GM19467 (cell line): Measurements from ENCODE around the gene RFX3.

Experiments used
- ATAC-seq: cut with Tn5 transposase; IDR thresholded peaks from one replicate; pipeline ENCODE4 v1.9.1; 2021; ENCODE audit warnings: mild to moderate bottlenecking, moderate library complexity; ENCODE audit not compliant: unreplicated experiment

Gene RFX3

DNA sequence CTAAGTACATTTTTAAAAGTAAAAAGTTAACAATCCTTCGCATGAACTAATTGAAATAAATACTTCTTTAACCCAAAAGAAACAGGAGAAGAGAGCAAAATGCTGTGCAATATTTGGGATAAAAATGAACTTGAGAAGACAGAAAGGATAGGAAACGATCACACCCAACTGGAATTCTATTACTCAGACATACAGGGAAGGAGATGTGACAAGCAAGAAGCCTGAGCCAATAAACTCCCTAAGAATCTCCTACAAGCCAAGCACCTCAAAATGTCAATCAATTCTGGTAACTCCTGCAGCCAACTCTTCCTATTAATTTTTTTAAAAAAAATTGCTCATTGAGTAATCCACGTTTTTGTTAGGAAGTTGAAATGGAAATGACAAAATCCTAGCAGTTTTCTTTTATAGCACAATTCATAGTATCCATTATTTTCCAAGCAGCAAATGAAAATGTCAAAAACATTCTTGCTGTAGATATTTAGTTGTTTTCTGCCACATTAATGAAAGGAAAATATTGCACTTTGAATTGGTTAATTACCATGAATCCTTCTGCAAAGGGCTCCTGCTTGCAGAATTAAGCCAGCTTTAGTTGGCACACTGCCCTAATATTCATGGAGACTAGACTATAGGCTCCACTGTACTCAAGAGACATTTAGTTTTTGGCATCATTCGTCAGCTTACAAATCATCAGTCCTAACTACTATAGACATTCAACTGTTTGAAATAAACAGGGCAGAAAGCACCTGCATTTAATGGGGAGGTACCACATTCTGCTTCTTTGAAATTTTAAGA, 89.0 kb downstream of the RFX3 start:
- no peak for ATAC-seq

DNA sequence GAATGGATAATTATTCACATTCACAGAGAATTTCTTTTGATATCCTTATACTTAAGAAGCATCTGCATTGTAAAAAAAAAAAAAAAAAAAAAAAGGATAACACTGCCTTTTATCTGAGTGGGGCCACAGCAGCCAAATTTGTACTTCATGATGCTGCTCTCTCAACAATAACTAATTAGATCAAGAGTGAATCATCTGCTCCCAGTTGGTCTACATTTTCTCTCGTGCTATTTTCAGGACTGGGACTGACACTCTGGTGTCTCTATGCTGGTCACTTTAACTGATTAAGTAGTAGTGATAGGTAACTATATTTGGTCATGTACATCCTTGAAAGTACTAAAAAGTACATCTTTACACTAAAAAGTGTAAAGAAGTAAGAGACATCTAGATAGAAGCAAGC, 90.1 kb downstream of the RFX3 start:
- ATAC-seq, result no peak

GRCh38 chr9:3434594-3434993, 91.2 kb downstream of the RFX3 start:
- ATAC-seq, result no peak

- no peak for ATAC-seq
These were observed 92.0 kb downstream of the RFX3 start for GRCh38 chr9:3433754-3434153.

DNA sequence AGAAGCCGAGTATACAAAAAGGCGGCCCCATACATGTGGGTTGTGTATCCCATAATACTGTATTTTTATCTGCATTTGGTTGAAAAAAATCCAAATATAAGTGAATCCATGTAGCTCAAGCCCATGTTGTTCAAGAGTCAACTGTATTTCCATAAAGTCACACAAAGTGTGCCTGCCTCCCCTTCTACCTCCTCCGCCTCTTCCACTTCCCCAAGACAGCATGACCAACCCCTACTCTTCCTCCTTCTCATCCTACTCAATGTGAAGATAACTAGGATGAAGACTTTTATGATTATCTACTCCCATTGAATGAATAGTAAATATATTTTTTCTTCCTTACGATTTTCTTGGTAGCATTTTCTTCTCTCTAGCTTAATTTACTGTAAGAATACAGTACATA, 92.7 kb downstream of the RFX3 start:
- no peak for ATAC-seq

GRCh38 chr9:3431890-3432289, 93.9 kb downstream of the RFX3 start:
- ATAC-seq, result no peak

DNA sequence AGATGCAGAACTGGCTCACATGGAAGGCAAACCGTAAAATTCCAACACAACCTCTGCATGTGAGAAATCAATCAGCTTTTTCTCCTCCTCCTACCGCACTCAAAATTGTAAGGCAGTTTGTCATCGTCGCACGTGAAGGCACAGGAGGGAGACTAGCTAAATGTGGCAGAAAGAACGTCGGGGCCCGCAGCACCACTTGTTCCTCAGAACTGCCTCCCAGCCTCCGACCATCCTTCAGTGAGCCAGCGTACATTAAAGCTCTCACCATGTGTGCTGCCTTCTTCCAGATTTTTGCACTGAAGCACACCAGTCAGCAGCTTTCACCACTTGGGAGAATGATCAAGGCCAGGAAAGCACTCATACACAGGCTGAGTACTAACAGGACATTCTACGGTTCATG, 105.9 kb downstream of the RFX3 start:
- ATAC-seq, result no peak

GRCh38 chr9:3415906-3416305, 109.9 kb downstream of the RFX3 start:
- no peak for ATAC-seq

- ATAC-seq, result no peak
These were observed 111.8 kb downstream of the RFX3 start for GRCh38 chr9:3413984-3414383.

- ATAC-seq, result no peak
These were observed 115.3 kb downstream of the RFX3 start for GRCh38 chr9:3410461-3410860.

- no peak for ATAC-seq
These were observed 116.3 kb downstream of the RFX3 start for GRCh38 chr9:3409453-3409852.

DNA sequence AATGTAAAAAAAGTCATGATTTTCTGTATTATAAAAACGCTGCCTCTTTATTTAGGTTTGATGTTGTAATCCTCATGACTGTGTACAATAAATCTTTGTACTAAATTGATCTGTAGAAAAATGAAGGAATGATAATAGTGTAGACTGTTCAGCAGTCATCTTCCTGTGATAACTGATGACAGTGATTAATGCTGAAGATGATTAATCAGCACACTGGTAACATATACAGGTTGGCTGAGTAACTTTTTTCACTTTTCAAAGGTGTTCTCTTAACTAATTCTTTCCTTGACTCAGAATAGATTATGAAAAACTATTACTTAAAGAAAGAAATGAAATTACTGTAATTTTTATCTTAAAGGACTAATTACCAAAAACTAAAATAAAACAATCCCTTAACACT, 122.5 kb downstream of the RFX3 start:
- no peak for ATAC-seq

DNA sequence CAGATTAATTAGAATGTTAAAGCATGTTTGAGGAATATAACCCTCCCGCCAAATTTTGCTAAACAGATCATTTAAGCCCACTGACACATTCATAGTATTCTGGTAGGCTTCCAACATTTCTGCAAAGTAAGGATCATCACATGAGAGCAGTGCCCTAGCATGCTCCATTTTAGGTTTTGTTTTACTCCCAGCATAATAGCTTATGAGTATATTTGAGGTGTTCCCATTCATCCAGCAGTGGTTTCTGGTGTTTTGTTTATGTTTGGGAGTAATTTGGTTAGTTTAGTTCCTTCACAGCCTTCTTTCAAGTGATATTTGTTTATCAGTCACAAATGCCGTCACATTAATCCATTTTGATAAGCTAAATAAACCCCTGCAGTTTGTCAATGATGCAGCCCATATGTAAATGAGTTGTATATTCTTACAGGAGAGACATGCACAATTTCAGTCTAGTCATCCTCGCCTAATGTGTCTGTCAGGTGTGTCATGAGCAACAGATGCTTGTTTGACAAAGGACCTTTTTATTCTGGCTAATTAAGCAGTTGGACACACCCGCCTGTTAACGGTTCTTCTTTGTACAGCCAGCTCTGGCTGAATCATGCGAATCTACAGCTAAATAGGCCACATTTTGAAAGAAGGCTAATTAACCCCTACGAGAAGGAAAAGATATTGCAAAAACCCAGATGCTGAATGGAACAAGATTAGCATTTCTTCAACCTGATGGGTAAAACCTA, 124.4 kb downstream of the RFX3 start:
- ATAC-seq, result no peak

DNA sequence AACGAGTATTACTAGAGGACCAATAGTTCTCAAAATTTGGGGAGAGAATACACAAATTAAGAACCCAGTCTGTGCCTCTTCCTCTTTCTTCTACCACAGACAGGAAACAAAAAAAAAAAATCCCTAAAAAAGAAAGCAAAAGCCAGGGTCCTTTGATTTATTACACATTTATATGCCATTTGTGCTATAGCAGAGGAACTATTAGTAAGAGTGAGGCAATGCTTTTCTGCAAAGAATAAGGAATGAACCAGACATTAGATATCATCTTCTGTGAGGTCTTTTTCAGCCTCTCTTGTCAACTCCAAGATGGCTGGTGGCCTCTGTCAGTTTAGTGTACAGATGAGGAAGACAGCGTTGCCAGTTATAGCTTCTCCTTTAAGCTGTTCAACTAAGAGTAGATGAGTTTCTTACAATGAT, 127.6 kb downstream of the RFX3 start:
- ATAC-seq, result peak; percentile 58

GRCh38 chr9:3397766-3398165, 128.0 kb downstream of the RFX3 start:
- ATAC-seq, result no peak

GRCh38 chr9:3391414-3391813, 134.4 kb downstream of the RFX3 start:
- no peak for ATAC-seq

DNA sequence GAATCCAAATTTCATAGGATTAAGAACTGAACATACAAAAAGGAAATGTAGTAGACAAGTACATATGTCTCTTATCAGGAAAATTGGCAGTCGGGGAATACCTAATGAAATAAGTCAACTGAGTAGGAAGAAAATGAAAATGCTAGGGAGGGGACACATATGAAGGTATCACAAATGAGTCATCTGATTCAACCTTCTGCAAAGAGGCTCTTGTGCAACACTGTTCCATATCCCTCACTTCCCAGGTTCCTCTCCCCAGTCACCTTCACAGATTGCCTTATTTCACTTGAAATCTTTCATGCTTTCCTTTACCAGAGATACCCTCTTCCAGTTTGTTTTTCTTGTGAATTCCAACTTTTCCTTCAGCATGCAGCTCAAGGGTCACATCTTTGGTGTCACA, 139.0 kb downstream of the RFX3 start:
- ATAC-seq, result no peak

DNA sequence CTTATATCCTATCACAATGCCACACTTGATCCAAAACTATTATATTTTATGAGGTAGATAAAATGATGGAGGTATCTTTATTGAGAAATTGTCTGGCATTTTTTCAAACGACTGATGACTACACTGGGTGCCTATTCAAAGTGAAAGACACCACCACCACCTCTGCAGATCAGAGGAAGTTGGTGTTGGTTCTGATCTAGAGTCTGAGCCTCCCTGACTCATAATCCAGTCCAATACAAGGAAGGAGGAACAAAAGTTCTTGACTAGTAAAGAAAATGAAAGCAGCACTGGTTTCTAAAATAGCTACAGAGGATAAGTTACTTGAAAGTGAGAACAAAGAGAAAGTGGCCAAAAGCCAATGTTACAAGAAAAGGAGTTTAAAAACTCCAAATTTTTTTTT, 139.9 kb downstream of the RFX3 start:
- peak; percentile 83 for ATAC-seq

- no peak for ATAC-seq
These were observed 154.0 kb downstream of the RFX3 start for GRCh38 chr9:3371842-3372241.

DNA sequence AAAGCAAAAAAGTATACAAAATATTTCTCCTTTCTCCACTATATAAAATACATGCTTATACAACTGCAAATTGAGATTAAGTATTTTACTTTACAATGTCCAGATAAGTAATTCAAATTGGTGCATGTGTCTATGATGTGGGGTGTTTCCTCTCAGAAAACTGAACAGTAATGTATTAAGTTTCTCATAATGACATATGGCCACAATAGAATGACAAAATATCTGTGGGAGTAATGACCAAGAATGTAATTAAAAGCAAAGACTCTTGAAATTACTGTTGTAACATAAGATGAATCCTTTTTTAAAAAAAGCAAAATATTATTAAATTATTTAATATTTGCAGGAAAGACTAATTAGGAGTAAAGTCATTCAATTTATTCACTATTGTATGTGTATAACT, 155.1 kb downstream of the RFX3 start:
- no peak for ATAC-seq

- ATAC-seq, result no peak
These were observed 158.6 kb downstream of the RFX3 start for GRCh38 chr9:3367185-3367584.

GRCh38 chr9:3361689-3362392, 164.0 kb downstream of the RFX3 start:
- ATAC-seq, result no peak
